Right cardiac atrium (tissue), 5 donors: ENCODE measurements around the gene ADAMTS19. TPM values are rescaled to one million over a fixed set of nuclear protein-coding genes. Genes with fewer than 3 reads are reported as not detected.

Source experiments
- ATAC-seq, 2 donors: fragments of 200-7000 bp; cut with Tn5 transposase; one replicate each; pipeline versions ENCODE4 v1.8.0 to v1.9.1; 2020; ENCODE audit warnings: moderate library complexity in 2 of 2, mild to moderate bottlenecking in 1 of 2
- DNase-seq, 3 donors: peaks; one replicate each; pipeline ENCODE4 v3.0.0-alpha.2; 2020
- H3K27ac ChIP-seq: one replicate; pipeline ENCODE4 v1.5.1; 2013; ENCODE audit warnings: mild to moderate bottlenecking, low read length, control low read depth, moderate library complexity
- H3K27me3 ChIP-seq: one replicate; pipeline ENCODE4 v1.6.1; 2013; ENCODE audit not compliant: control insufficient read depth, insufficient read depth
- H3K4me1 ChIP-seq: one replicate; pipeline ENCODE4 v1.6.1; 2013; ENCODE audit warnings: low read length; ENCODE audit not compliant: control insufficient read depth, insufficient read depth
- H3K4me3 ChIP-seq: one replicate; pipeline ENCODE4 v1.5.1; 2013; ENCODE audit warnings: low read length, control low read depth
- H3K9me3 ChIP-seq: one replicate; pipeline ENCODE4 v1.6.1; 2013; ENCODE audit warnings: low read length; ENCODE audit not compliant: control insufficient read depth
- WGBS: extraction: QIAGEN DNeasy Blood & Tissue Kit; methylation state at CpG from one replicate; pipeline ENCODE4 v1.1.7; 2013; 5-methylcytosine and 5-hydroxymethylcytosine counted together
- intact Hi-C, 4 donors: fragments of 100-400 bp; cut with DNase I; formaldehyde crosslinking; loops; one replicate each; pipeline versions ENCODE4 v1.11.0 to v1.14.0; 2022 to 2023
- polyA plus RNA-seq: library from polyadenylated mRNA; stranded (reverse); fragments of 200-250 nt; gene quantifications from one replicate; pipeline ENCODE4 v1.2.3, GENCODE V29; 2013
- total RNA-seq, 4 donors: library from RNA; stranded (reverse); fragmentation: NEBNext Ultra II Directional; extraction: Animal tissue kit (Norgen Biotek cat#: 25700); gene quantifications; one replicate each; pipeline ENCODE4 v1.2.1, GENCODE V29; 2021
- donor health status: healthy with polysubstance abuse.
- donor health status: DM: no; HTN: yes; CAD: no.
- donor health status: DM: no; HTN: no; CAD: no.
- donor health status: DM: no; HTN: yes; CAD: no; lungs with severe emphysema.
- donor health status: DM: yes; HTN: yes; CAD: no.

The ADAMTS19 gene
- total and polyA plus RNA-seq, 5 donors, result 0.25 to 2.1 (median 1.5) TPM

DNA sequence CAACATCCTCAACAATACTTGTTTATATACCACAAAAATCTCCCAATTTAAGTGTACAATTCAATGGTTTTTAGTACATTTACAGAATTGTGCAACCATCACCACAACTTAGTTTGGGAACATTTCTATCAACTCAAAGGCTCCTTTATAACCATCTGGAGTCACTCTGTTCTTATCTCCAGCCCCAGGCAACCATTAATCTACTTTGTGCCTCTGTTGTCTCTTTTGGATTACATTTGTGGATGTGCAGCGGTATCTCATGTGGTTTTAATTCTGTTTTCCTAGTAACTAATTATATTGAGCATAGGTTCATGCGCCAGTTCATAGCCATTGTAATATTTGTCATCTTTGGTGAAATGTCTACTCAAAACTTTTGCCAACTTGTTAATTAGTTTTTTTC is 14.4 kb downstream of the ADAMTS19 start:
- DNase-seq, result no peak
- 80% methylated on average over 2 of the region's 2 CpGs for WGBS
- no peaks in the 10 kb centered on the region for H3K9me3 ChIP-seq
- no peak for ATAC-seq
- H3K4me3 ChIP-seq, result no peak overlapping the region
- H3K27me3 ChIP-seq, result no peaks in the 10 kb centered on the region
- no peak overlapping the region for H3K27ac ChIP-seq
- H3K4me1 ChIP-seq, result no peaks in the 10 kb centered on the region
- intact Hi-C loops, result no loop called here

DNA sequence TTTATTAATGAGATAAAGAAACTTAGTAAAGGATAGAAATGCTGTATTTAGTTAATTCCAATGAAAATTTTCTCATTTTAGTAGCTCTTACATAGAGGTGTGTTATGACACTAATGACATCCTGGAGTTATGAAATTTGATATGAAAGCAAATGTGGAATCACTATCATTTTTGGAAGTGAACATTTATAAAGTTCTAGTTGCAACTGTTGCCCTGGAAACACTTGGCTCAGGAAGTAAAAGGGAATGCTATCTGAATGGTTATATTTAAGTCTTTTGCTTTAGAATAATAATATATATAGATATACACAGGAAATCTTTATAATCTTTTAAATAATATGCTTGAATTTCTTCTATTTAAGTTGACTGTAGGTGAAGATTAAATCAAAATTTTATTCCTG is 16.7 kb downstream of the ADAMTS19 start:
- intact Hi-C loops, result no loop called here
- no peak overlapping the region for H3K4me3 ChIP-seq
- no peak overlapping the region for H3K27ac ChIP-seq
- H3K4me1 ChIP-seq, result no peaks in the 10 kb centered on the region
- DNase-seq, result no peak
- no peaks in the 10 kb centered on the region for H3K27me3 ChIP-seq
- no peak for ATAC-seq
- no peaks in the 10 kb centered on the region for H3K9me3 ChIP-seq

DNA sequence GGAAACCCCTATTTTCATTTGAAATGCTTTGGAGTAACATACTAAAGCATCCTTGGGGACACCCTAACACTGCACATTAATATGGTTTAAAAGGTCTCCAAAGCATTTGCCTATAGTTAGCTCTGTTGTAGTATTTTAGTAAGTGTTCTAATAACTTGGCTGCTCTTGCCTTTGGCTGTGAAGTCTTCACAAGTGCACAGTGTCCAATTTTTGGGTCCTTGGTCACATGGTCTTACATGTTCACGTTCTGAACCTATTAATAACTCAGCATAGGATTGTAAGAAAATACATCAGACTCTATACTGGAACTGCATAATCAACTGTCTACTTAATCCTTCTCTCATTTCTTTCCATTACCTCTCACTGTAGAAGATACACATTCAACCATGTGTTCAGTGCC is 17.4 kb downstream of the ADAMTS19 start:
- H3K27ac ChIP-seq, result no peak overlapping the region
- H3K4me1 ChIP-seq, result no peaks in the 10 kb centered on the region
- DNase-seq, result no peak
- no peaks in the 10 kb centered on the region for H3K27me3 ChIP-seq
- H3K4me3 ChIP-seq, result no peak overlapping the region
- intact Hi-C loops, result no loop called here
- 15% methylated on average over 1 of the region's 1 CpG for WGBS
- H3K9me3 ChIP-seq, result no peaks in the 10 kb centered on the region
- ATAC-seq, result peak; percentile 69 to 87

DNA sequence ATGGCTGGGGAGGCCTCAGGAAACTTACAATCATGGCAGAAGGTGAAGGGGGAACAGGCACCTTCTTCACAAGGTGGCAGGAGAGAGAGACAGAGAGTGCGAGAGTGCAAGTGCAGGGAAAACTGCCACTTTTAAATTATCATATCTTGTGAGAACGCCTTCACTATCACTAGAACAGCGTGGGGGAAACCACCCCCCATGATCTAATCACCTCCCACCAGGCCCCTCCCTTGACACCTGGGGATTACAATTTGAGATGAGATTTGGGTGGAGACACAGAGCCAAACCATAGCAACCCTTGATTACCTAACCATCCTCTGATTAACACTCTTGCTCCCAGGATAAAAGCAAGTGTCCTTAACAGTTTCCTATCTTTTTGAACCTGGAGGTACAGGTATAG is 21.1 kb downstream of the ADAMTS19 start:
- no peaks in the 10 kb centered on the region for H3K27me3 ChIP-seq
- no peaks in the 10 kb centered on the region for H3K4me1 ChIP-seq
- ATAC-seq, result no peak
- no peak overlapping the region for H3K4me3 ChIP-seq
- H3K9me3 ChIP-seq, result no peaks in the 10 kb centered on the region
- H3K27ac ChIP-seq, result no peak overlapping the region
- intact Hi-C loops, result no loop called here
- no peak for DNase-seq
- 53% methylated on average over 3 of the region's 3 CpGs for WGBS

DNA sequence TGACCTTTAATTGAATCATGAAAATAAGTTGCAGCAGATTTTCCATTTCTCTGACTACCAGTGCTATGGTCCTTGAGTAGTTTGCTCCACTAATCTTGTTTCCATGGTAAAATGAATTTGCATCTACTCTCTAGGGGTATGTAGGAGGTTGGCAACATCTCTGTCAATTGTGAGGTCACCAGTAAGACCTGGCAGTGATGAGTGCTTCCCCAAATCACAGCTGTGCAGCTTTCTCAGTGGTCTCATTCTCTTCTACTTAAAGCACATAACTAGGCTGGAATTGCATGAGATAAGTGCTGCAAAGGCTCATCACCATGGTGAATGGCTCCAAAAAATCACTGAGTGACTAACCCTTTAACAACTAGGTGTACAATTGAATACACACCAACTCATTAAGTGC is 36.3 kb downstream of the ADAMTS19 start:
- no peak overlapping the region for H3K27ac ChIP-seq
- no peaks in the 10 kb centered on the region for H3K27me3 ChIP-seq
- intact Hi-C loops, result no loop called here
- peak; percentile 76 to 77 for ATAC-seq
- H3K9me3 ChIP-seq, result no peaks in the 10 kb centered on the region
- DNase-seq, result peak in 1 of 3 donors; percentile 8
- no peak overlapping the region for H3K4me3 ChIP-seq
- H3K4me1 ChIP-seq, result no peaks in the 10 kb centered on the region

DNA sequence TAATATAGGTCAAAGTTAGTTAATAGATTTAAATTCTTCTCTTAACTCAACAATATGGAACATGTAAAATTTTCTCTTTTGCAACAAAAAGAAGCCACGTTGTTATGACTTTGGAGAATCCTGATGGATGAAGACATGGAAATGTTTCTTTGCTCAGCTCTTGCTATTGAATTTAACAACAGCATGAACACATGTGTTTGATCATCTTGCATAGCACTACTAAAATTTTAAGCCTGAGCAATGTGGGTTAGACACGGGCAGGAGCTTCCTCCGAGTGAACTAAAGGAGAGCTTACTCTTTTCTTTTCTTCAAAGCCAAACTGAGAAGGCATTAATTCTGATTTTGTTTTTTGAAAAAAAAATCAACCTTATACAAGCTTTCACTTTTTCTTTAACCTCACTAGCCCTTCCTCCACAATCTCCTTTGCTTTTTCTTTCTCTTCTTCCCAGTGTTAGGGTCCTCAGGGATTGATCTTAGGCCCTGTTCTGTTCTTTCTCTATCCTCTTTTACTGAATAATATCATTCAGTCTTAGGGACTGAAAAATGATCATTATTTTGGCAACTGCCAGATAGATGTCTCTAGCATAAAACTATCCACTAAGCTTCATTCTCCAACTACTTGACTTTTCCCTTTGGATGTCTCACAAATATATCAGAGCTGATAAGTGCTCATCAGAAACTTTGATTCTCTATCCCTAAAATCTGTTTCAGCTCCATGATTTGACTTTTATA is 36.9 kb downstream of the ADAMTS19 start:
- no peak for ATAC-seq
- no peaks in the 10 kb centered on the region for H3K4me1 ChIP-seq
- no peaks in the 10 kb centered on the region for H3K9me3 ChIP-seq
- intact Hi-C loops, result no loop called here
- WGBS, result 50% methylated on average over 3 of the region's 3 CpGs
- H3K4me3 ChIP-seq, result no peak overlapping the region
- H3K27ac ChIP-seq, result no peak overlapping the region
- DNase-seq, result no peak
- no peaks in the 10 kb centered on the region for H3K27me3 ChIP-seq

DNA sequence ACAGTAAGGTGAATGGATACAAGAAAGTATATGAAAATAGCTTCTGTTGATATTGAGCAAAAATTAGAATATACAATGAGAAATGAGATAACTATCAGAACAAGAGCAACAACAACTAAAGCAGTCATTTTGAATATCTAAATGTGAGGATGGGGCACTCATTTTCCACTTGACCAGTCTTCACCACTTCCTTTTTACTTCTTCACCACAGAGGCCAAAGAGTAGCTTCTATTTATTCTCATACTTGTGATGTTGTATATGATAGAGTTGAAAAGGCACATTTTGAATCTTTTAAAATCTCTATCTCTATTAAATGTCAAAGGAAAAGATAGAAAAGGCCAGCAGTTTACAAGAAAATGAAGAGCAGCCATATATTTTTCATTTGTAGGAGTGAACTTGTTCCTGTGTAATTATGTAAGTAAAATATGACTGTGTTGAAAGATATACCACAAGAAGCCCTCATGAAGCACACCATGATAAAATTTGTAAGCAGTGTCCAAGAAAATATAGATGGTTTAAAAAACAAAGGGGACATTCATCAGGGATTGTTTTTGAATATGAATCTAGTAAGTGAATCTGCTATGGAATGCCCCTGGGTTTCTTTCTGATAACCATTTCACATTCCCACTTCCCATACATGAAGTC is 39.2 kb downstream of the ADAMTS19 start:
- H3K4me3 ChIP-seq, result no peak overlapping the region
- ATAC-seq (no peak), DNase-seq (no peak)
- no peaks in the 10 kb centered on the region for H3K27me3 ChIP-seq
- no peak overlapping the region for H3K27ac ChIP-seq
- intact Hi-C loops, result no loop called here
- no peaks in the 10 kb centered on the region for H3K4me1 ChIP-seq
- H3K9me3 ChIP-seq, result no peaks in the 10 kb centered on the region

DNA sequence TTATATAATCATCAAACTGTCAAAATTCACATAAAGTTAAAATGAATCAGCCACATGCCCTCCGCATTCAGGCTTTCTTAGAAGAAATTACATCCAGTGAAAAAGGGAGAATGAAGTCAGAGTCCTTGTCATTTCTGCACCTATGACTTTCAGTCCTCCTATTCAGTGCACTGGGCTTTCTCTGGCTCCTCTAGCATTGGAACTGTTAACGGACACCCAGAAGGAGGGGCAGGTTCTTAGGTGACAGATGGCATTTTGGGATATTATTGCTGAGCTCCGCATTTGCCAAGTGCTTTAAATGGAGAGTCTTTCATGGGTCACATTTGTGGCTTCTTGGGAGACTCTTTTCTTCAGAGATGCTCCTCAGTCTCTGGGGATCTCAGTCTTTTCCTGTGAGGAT is 40.0 kb downstream of the ADAMTS19 start:
- H3K4me3 ChIP-seq, result no peak overlapping the region
- 83% methylated on average over 3 of the region's 3 CpGs for WGBS
- no peaks in the 10 kb centered on the region for H3K9me3 ChIP-seq
- intact Hi-C loops, result no loop called here
- DNase-seq, result no peak
- no peak overlapping the region for H3K27ac ChIP-seq
- no peak for ATAC-seq
- no peaks in the 10 kb centered on the region for H3K27me3 ChIP-seq
- H3K4me1 ChIP-seq, result no peaks in the 10 kb centered on the region

DNA sequence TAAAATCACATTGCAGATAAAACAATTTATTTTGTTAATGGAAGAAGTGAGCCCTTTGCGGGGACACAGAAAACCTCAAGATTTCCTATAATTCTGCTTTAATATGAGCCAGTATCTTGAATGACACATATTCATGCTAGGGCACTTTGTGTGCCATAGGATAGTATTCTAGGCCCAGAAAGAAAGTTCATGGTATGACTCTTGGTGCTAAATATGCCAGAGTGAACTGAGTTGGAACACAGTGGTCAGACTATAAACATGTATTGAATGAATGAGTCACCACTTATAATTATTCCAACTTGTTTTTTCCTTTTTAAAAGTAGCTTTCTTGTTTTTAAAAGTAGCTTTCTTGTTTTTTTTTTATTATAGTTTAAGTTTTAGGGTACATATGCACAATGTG is 46.0 kb downstream of the ADAMTS19 start:
- Histone ChIP-seq H3K9me3 (no peaks in the 10 kb centered on the region), H3K27me3 (no peaks in the 10 kb centered on the region), H3K4me3 (no peak overlapping the region), H3K4me1 (no peaks in the 10 kb centered on the region), H3K27ac (no peak overlapping the region)
- no peak for ATAC-seq
- WGBS, result 86% methylated on average over 1 of the region's 1 CpG
- intact Hi-C loops, result no loop called here
- DNase-seq, result no peak

DNA sequence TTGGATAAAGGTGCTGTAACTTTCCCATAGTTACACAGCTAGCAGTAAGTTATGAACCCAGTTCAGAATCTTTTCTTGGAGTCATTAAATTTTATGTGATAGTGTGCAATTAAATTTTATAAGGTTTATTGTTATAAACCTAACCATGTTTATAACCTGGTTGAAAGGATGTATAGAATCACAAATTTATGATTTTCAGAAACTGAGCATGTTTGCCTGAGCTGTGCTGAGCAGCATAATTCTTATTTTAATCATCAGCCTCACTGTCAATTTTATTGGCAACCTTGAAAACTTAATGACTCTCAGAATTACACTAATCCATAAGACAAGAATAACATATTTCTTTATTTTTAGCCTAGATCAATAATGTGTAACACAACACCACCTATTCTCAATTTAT is 46.9 kb downstream of the ADAMTS19 start:
- DNase-seq (no peak), ATAC-seq (no peak)
- Histone ChIP-seq H3K9me3 (no peaks in the 10 kb centered on the region), H3K27me3 (no peaks in the 10 kb centered on the region), H3K4me3 (no peak overlapping the region), H3K4me1 (no peaks in the 10 kb centered on the region), H3K27ac (no peak overlapping the region)
- intact Hi-C loops, result no loop called here

DNA sequence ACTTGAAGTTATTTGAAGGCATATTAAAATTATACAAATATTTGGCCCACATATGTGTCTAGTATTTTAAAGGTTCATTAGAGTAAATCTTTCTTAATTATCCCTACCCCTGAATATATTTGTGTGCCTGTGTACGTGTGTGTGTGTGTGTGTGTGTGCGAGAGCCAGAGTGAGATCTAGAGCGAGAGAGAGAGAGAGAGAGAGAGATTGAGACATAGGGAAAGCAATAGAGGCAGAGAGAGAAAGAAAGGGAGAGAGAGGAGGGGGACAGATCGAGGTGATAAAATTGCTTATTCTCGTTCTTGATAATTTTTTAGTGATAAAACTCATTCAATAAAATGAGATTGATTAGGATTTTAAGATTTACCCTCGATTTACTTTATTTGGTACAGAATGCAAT is 47.4 kb downstream of the ADAMTS19 start:
- DNase-seq (no peak), ATAC-seq (no peak)
- no peak overlapping the region for H3K4me3 ChIP-seq
- WGBS, result 78% methylated on average over 6 of the region's 6 CpGs
- no peak overlapping the region for H3K27ac ChIP-seq
- H3K27me3 ChIP-seq, result no peaks in the 10 kb centered on the region
- no peaks in the 10 kb centered on the region for H3K9me3 ChIP-seq
- intact Hi-C loops, result no loop called here
- H3K4me1 ChIP-seq, result no peaks in the 10 kb centered on the region

DNA sequence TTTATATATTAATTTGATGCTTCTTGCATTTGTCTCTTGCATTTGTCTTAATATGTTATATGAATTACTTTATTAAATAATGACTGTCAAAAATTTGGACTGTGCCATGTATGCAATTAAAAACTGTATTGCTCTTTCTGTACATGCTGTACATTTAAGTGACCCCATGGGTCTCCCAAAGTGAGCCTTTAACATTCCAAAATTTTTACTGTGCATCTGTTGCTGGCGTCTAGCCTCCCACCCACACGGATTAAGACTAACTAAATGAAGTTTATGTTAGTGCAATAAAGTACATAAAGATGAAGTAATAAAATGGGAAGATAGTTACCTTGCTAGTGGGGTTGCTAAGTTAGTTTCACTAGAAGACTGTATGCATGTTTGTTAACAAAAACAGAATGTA is 48.5 kb downstream of the ADAMTS19 start:
- Histone ChIP-seq H3K9me3 (no peaks in the 10 kb centered on the region), H3K4me1 (no peaks in the 10 kb centered on the region), H3K27me3 (no peaks in the 10 kb centered on the region), H3K27ac (no peak overlapping the region), H3K4me3 (no peak overlapping the region)
- WGBS, result 69% methylated on average over 2 of the region's 2 CpGs
- ATAC-seq (no peak), DNase-seq (no peak)
- intact Hi-C loops, result no loop called here
